ENCODE results near the gene PSMD13.
"Not testable (repeated sequence)": the region's sequence is repeated elsewhere in the genome, so short reads cannot be mapped to it uniquely, and the experiment has no call there.

The PSMD13 gene

GRCh38 chr11:236774-237767 is at the start of gene PSMD13:
Gene PSMD13, plus strand, starts transcription at chr11:236976. Its CDS starts 74 bp downstream, at chr11:237050.
- DNase-seq, result peak; percentile 87 to 88

DNA sequence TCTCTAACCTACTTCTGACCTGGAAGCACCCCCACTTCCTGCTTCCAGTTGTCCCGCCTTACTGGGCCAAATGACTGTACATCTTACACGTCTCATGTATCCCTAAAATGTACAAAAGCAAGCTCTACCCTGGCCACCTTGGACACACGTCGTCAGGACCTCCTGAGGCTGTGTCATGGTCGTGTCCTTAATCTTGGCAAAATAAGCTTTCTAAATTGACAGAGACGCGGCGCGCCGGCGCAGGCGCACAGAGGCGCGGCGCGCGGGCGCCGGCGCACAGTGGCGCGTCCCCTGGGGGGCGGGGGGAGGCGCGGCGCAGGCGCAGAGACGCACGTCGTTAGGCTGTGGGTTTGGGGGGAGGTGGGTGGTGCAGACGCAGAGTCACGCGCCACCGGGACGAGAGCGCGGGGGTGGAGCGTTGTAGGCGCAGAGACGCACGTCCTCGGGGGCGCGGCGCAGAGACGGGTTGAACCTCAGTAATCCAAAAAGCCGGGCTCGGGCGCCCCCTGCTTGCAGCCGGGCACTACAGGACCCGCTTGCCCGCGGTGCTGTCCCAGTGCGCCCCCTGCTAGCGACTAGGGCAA is 47.5 kb upstream of the PSMD13 start:
- DNase-seq, result peak in 1 of 2 donors; percentile 1

DNA sequence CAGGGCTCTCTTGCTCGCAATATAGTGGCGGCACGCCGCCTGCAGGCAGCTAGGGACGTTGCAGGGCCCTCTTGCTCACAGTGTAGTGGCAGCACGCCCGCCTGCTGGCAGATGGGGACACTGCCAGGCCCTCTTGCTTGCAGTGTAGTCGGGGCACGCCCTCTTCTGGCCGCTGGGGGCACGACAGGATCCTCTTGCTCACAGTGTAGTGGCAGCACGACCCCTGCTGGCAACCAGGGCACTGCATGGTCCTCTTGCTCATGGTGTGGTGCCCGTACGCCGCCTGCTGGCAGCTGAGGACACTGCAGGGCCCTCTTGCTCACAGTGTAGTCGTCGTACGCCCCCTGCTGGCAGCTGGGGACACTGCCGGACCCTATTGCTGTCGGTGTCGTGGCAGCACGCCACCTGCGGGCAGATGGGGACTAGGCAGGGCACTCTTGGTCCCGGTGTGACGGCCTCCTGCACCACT is 46.9 kb upstream of the PSMD13 start:
- DNase-seq, result peak in 1 of 2 donors; percentile 54

DNA sequence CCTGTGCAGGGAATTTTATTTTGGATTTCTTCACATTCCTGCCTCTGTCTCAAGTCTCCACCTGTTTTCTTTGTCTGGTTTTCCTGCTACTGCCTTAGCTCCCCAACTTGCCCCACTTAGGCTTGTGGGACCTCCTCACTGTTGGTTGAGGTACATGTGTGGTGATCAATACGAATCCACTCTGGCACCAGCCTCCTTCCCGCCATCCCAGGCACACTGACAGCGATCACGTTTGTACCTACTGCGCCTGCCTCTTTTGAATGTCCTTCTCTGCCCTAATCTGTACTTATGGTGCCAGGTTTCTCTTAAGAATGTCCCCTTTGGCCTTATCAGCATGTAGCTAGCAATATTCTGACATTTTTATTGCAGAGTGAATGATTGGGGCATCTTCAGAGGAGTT is 46.2 kb upstream of the PSMD13 start:
- not testable (repeated sequence) for DNase-seq

- DNase-seq, result peak; percentile 46 to 51
These were observed 45.0 kb upstream of the PSMD13 start for GRCh38 chr11:191490-192478.

GRCh38 chr11:192674-193128 is 44.1 kb upstream of the PSMD13 start, which contains the start of gene SCGB1C1:
Gene SCGB1C1, plus strand, starts transcription at chr11:193078. Its CDS starts 22 bp downstream, at chr11:193100.
- DNase-seq, result not testable (repeated sequence)

- DNase-seq, result not testable (repeated sequence)
These were observed 43.3 kb upstream of the PSMD13 start for GRCh38 chr11:193481-193880.

GRCh38 chr11:196786-197731 is 39.7 kb upstream of the PSMD13 start:
- no peak for DNase-seq

- no peak for DNase-seq
These were observed 39.0 kb upstream of the PSMD13 start for GRCh38 chr11:197741-198235.

DNA sequence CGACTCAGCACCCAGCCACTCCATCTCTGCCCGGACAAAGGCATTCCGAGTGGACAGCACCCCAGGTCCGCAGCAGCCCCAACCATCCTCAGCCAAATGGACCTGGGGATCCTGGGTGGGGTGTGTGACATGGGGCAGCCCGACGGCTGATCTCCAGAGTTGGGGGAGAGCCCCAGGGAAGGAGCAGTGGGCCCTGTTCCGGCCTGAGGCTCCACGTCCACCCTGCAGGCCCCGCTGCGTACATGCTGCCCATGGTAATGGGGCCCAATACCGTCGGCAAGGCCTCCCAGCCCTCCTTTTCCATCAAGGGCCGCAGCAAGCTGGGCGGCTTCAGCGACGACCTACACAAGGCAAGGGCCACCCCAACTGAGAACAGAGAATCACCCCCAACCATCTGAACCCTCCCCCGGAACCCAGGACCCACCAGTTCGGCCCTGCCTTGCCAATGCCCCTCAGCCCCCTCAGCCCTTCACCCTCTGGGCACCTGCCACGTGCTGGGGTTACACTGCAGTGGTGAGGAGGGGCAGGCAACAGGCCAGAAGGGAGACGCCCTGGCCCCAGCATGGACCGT is 38.5 kb upstream of the PSMD13 start:
- DNase-seq, result no peak

DNA sequence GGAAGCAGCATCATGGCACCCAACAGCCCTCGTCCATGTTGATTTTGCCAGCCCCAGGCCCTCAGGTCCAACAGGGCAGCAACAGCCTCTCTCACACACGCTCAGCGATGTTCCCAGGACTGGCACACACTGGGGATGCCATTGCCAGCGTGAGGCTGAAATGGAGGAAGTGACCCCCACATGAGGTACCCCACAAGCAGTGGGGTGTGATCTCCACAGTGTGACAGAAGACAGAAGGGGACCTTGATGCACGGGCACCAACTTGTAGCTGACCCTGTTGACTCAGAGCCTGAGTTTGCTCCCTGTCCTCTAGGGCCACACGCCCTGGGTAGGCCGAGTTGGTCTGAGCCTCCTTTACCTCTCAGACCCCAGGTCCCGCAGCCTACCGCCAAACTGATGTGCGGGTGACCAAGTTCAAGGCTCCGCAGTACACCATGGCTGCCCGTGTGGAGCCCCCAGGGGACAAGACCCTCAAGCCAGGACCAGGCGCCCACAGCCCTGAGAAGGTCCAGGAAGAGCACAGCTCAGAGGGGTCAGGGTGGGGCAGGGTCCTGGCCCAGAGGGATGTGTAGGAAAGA is 37.7 kb upstream of the PSMD13 start:
- no peak for DNase-seq

- no peak for DNase-seq
These were observed 37.0 kb upstream of the PSMD13 start for GRCh38 chr11:199782-200181.

DNA sequence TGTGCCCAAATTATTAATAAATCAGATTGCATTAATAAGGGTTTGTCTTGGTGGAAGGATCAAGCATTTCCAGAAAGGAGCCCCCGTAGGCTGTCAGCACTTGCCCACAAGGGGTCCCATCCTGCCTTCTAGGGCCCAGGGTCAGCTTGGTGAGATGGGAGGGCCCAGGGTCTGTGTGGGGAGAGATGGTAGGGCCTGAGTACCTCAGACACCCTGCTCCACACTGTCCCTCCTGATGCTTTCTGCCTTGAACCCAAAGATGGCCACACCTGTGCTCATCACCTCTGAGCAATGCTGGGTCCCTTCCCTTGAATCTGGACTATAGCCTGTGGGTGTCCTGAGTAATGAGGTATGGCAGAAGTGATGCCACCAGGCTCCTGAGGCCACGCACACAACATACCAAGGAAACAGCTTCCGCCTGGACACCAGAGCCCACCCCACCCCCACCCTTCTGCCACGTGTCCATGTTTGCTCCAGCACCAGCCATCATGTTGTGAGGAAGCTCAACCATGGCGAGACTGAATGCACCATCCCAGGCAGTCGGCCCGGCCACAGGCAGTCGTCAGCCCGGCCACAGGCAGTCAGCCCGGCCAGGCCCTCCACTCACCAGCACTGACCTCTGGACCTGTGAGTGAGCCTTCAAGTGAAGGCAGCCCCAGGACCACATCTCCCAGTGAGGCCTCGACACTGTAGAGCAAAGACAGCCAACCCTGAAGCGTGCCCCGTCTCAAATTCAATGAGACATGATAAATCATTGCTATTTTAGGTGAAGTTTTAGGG is 36.4 kb upstream of the PSMD13 start:
- no peak for DNase-seq

- DNase-seq, result no peak
These were observed 34.8 kb upstream of the PSMD13 start for GRCh38 chr11:201966-202365.

- DNase-seq, result no peak
These were observed 34.3 kb upstream of the PSMD13 start for GRCh38 chr11:202490-202889.

DNA sequence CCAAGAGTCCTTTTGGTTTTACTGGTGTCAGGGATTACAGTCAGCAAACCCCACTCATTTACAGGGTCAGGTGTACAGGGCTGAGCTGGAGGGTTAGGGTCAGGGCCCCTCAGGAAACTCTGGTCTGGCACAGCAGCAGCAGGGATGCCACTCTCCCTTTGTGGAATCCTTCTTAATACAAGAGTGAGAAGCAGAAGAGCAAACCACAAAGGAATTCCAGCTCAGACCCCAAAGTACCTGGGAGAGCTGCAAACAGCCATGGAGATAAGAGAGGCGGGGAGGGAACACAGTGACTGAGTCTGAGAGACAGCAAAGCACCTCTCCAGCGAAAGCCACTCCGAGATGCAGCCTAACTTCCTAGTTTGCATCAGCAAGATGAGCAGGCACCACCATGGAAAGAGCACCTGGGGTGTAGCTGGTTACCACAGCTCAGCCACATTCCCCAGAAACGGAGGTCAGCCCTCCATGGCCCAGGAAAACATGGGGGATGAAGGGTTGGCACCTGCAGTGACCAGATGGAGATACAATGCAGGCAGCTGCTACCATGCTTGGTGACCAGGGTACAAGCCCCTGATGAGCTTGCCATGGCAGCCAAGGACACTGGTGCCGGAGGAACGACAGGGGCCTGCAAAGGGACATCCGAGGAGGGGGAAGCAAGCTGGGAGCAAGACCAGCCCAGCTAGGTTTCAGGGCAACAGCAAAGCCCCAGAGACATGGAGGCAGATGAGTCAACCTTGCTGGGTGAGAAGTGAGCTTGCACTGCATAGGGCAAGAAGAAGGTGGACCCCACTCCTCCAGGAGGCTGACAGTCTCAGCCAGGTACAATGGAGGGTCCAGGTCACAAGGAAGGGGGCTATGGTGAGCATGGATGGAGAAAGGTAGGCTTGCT is 33.5 kb upstream of the PSMD13 start:
- DNase-seq, result no peak

- DNase-seq, result no peak
These were observed 32.7 kb upstream of the PSMD13 start for GRCh38 chr11:203945-204586.

GRCh38 chr11:204587-205109 is 32.1 kb upstream of the PSMD13 start:
- no peak for DNase-seq

All from CD4-positive, alpha-beta T cell treated with Interleukin-1 beta for 1 hour (primary cell).